ENCODE measurements around the gene PFDN4.
"Not testable (repeated sequence)": the region's sequence is repeated elsewhere in the genome, so short reads cannot be mapped to it uniquely, and the experiment has no call there.

The PFDN4 gene

GRCh38 chr20:54221996-54222890 is 14.4 kb downstream of the PFDN4 start:
- H3K9me3 ChIP-seq (ENCODE audit: insufficient read depth, low read length, severe bottlenecking), result no peaks in the 10 kb centered on the region
- H3K9ac ChIP-seq (ENCODE audit: low read depth, low read length), result no peak overlapping the region
- no peak overlapping the region for H2AFZ ChIP-seq (ENCODE audit: low read depth, low read length)
- DNase-seq (no peak), ATAC-seq (ENCODE audit: insufficient read depth, low read depth) (no peak)
- H3K4me1 ChIP-seq (ENCODE audit: insufficient read depth, low read length), result no peaks in the 10 kb centered on the region
- H3K79me2 ChIP-seq (ENCODE audit: insufficient read depth, low read length), result no peaks in the 10 kb centered on the region
- no peaks in the 10 kb centered on the region for H3K27me3 ChIP-seq (ENCODE audit: insufficient read depth, low read length, poor library complexity)
- peaks cover 2% of the 10 kb centered on the region; the same call in 1 of the 2 replicates for H4K20me1 ChIP-seq (ENCODE audit: insufficient read depth, low read length)
- no peak overlapping the region for H3K4me2 ChIP-seq (ENCODE audit: insufficient read depth, low read length)
- H3K36me3 ChIP-seq (ENCODE audit: insufficient read depth, low read length), result peaks cover 12% of the 10 kb centered on the region
- H3K27ac ChIP-seq (ENCODE audit: low read length), result no peak overlapping the region
- no peak for TF ChIP-seq EZH2 (IDR thresholded peaks at IDR 0.05; ENCODE audit: borderline replicate concordance, low read depth, low read length, severe bottlenecking)
- no peak for TF ChIP-seq CTCF (IDR thresholded peaks at IDR 0.05; ENCODE audit: borderline replicate concordance, extremely low read depth, low read length, poor library complexity, severe bottlenecking)
- no peak overlapping the region for H3K4me3 ChIP-seq (ENCODE audit: low read depth in 1 of 2, low read length in 2 of 2)

- Histone ChIP-seq H3K4me1 (ENCODE audit: insufficient read depth, low read length) (no peaks in the 10 kb centered on the region), H3K9ac (ENCODE audit: low read depth, low read length) (no peak overlapping the region), H3K36me3 (ENCODE audit: insufficient read depth, low read length) (peaks cover 7% of the 10 kb centered on the region), H3K4me2 (ENCODE audit: insufficient read depth, low read length) (no peak overlapping the region), H3K9me3 (ENCODE audit: insufficient read depth, low read length, severe bottlenecking) (no peaks in the 10 kb centered on the region), H2AFZ (ENCODE audit: low read depth, low read length) (no peak overlapping the region), H3K4me3 (ENCODE audit: low read depth in 1 of 2, low read length in 2 of 2) (no peak overlapping the region), H4K20me1 (ENCODE audit: insufficient read depth, low read length) (peaks cover 2% of the 10 kb centered on the region; the same call in 1 of the 2 replicates), H3K27ac (ENCODE audit: low read length) (no peak overlapping the region), H3K79me2 (ENCODE audit: insufficient read depth, low read length) (no peaks in the 10 kb centered on the region), H3K27me3 (ENCODE audit: insufficient read depth, low read length, poor library complexity) (no peaks in the 10 kb centered on the region)
- DNase-seq (no peak), ATAC-seq (ENCODE audit: insufficient read depth, low read depth) (no peak)
- TF ChIP-seq CTCF (IDR thresholded peaks at IDR 0.05; ENCODE audit: borderline replicate concordance, extremely low read depth, low read length, poor library complexity, severe bottlenecking) (no peak), EZH2 (IDR thresholded peaks at IDR 0.05; ENCODE audit: borderline replicate concordance, low read depth, low read length, severe bottlenecking) (no peak)
These were observed 15.4 kb downstream of the PFDN4 start for GRCh38 chr20:54223285-54223684.

GRCh38 chr20:54223751-54224150 is 15.9 kb downstream of the PFDN4 start:
- Histone ChIP-seq H3K36me3 (ENCODE audit: insufficient read depth, low read length) (peaks cover 7% of the 10 kb centered on the region), H3K4me2 (ENCODE audit: insufficient read depth, low read length) (no peak overlapping the region), H3K27ac (ENCODE audit: low read length) (no peak overlapping the region), H4K20me1 (ENCODE audit: insufficient read depth, low read length) (peaks cover 2% of the 10 kb centered on the region; the same call in 1 of the 2 replicates), H3K79me2 (ENCODE audit: insufficient read depth, low read length) (no peaks in the 10 kb centered on the region), H2AFZ (ENCODE audit: low read depth, low read length) (no peak overlapping the region), H3K27me3 (ENCODE audit: insufficient read depth, low read length, poor library complexity) (no peaks in the 10 kb centered on the region), H3K4me1 (ENCODE audit: insufficient read depth, low read length) (no peaks in the 10 kb centered on the region), H3K4me3 (ENCODE audit: low read depth in 1 of 2, low read length in 2 of 2) (no peak overlapping the region), H3K9me3 (ENCODE audit: insufficient read depth, low read length, severe bottlenecking) (no peaks in the 10 kb centered on the region), H3K9ac (ENCODE audit: low read depth, low read length) (no peak overlapping the region)
- TF ChIP-seq EZH2 (IDR thresholded peaks at IDR 0.05; ENCODE audit: borderline replicate concordance, low read depth, low read length, severe bottlenecking), result no peak
- TF ChIP-seq CTCF (IDR thresholded peaks at IDR 0.05; ENCODE audit: borderline replicate concordance, extremely low read depth, low read length, poor library complexity, severe bottlenecking), result no peak
- DNase-seq (no peak), ATAC-seq (ENCODE audit: insufficient read depth, low read depth) (no peak)

- H3K36me3 ChIP-seq (ENCODE audit: insufficient read depth, low read length); ATAC-seq (ENCODE audit: insufficient read depth, low read depth); H3K27me3 ChIP-seq (ENCODE audit: insufficient read depth, low read length, poor library complexity); H3K4me1 ChIP-seq (ENCODE audit: insufficient read depth, low read length); H3K4me2 ChIP-seq (ENCODE audit: insufficient read depth, low read length); H2AFZ ChIP-seq (ENCODE audit: low read depth, low read length); H4K20me1 ChIP-seq (ENCODE audit: insufficient read depth, low read length); H3K79me2 ChIP-seq (ENCODE audit: insufficient read depth, low read length); H3K9ac ChIP-seq (ENCODE audit: low read depth, low read length); H3K9me3 ChIP-seq (ENCODE audit: insufficient read depth, low read length, severe bottlenecking); DNase-seq; H3K4me3 ChIP-seq (ENCODE audit: low read depth in 1 of 2, low read length in 2 of 2); H3K27ac ChIP-seq (ENCODE audit: low read length): not testable (repeated sequence)
These were observed 16.8 kb downstream of the PFDN4 start for GRCh38 chr20:54224642-54225041.
